ENCODE measurements around the gene HEG1. TPM values are rescaled to one million over a fixed set of nuclear protein-coding genes. Genes with fewer than 3 reads are reported as not detected.

Gene HEG1
- total and polyA plus RNA-seq, 2 of the 4 experiments (the other 2 are of a cell fraction): 25.6 to 43.4 TPM

DNA sequence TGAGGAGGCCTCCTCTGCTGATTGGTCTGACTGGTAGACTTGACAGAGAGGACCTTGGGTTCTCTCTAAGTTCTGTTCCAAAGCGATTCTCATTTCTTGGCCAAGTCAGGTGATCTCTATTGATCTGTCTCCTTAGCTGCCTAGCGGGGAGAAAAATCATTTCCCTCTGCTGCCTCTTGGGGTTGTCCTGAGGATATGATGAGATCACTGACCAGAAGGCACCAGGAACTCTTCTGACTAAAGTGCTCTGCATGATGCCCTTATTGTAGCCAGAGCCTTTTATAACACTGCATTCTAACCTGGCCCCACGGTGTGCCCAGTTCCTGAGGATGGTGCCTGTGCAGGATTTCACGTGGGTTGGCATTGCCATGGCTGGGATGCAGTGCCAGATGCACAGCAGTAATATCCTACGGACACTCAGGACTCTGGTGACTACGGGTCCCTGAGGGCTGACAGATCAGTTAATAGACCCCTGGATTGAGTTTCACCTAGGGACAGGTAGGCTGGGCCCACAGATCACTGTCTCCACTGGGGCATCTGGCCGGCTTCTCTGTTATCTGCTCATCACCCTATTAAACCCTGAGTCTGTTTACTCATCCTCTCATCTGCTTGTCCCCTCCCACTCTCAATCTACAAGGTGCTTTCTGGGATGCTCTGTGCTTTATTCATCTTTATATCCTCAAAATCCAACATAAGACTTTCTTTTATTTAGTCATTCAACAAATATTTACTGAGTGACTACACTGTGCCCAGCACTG is 3.9 kb upstream of the HEG1 start:
- ChIA-PET POLR2A (ENCODE audit: unreplicated experiment) (interaction anchor here (0.6 kb wide), 1 partner anchor 342 kb away, joined by 11 read pairs; no protein-coding TSS in a partner anchor), CTCF (no interaction called here)
- 0 out of 2 replicates have a peak overlapping the region, but pooled peaks have one; percentile 6 for H3K18ac ChIP-seq (ENCODE audit: low read depth, low read length)
- H3K23ac ChIP-seq (ENCODE audit: low read depth, low read length): no peak overlapping the region
- no peak overlapping the region for H3K9ac ChIP-seq (ENCODE audit: low read depth, low read length)
- no peak overlapping the region for H2BK5ac ChIP-seq (ENCODE audit: low read depth, low read length, poor library complexity, severe bottlenecking)
- H3K9me3 ChIP-seq (ENCODE audit: control insufficient read depth, insufficient read depth, low read length): no peaks in the 10 kb centered on the region
- peak overlapping the region; percentile 53; the same call in 1 of the 2 replicates for H3K14ac ChIP-seq (replicated peaks; ENCODE audit: low read depth, low read length)
- peaks cover 34% of the 10 kb centered on the region for H3K4me1 ChIP-seq (ENCODE audit: control insufficient read depth, insufficient read depth, low read length)
- no peaks in the 10 kb centered on the region for H3K27me3 ChIP-seq (ENCODE audit: control insufficient read depth, insufficient read depth, low read length)
- no peak overlapping the region for H2AK9ac ChIP-seq (replicated peaks; ENCODE audit: low read depth, low read length, poor library complexity)
- peak overlapping the region; percentile 55; the same call in 2 of the 3 replicates for H2BK15ac ChIP-seq (ENCODE audit: low read depth, low read length)
- no peak overlapping the region for H4K8ac ChIP-seq (ENCODE audit: low read depth in 2 of 2, low read length in 2 of 2)
- peaks cover 3% of the 10 kb centered on the region; the same call in 1 of the 2 replicates for H4K20me1 ChIP-seq (ENCODE audit: insufficient read depth, low read length)
- no peak overlapping the region for H2AFZ ChIP-seq (replicated peaks; ENCODE audit: low read length, poor library complexity)
- no peak overlapping the region for H3K56ac ChIP-seq (ENCODE audit: extremely low read depth, insufficient read depth, low read length)
- BruUV-seq (replicated peaks): no TSS peak
- peak overlapping the region; percentile 91; the same call in 1 of the 2 replicates for H2AK5ac ChIP-seq (ENCODE audit: low read depth, low read length)
- H3K4ac ChIP-seq (ENCODE audit: low read depth, low read length): peak overlapping the region; percentile 80
- H3K36me3 ChIP-seq (ENCODE audit: control insufficient read depth, insufficient read depth, low read length): no peaks in the 10 kb centered on the region
- H3K27ac ChIP-seq (ENCODE audit: insufficient read depth, low read length): no peak overlapping the region
- H2BK120ac ChIP-seq (ENCODE audit: low read depth, low read length): peak overlapping the region; percentile 40
- WGBS, 2 experiments (ENCODE audit: extremely low coverage in 2 of 2, insufficient read length in 1 of 2): 44% methylated on average over 3 of the region's 7 CpGs; no CpG with 5 or more reads in 1 of the 2 experiments
- no peak overlapping the region for H4K5ac ChIP-seq (ENCODE audit: low read depth, low read length)
- dilution Hi-C loops (cut with HindIII; ENCODE audit: low sequenced_read_pairs, unreplicated experiment): no loop called here
- peaks cover 28% of the 10 kb centered on the region for H3K9me1 ChIP-seq (ENCODE audit: insufficient read depth, low read length)
- peak overlapping the region; percentile 71 for H4K91ac ChIP-seq (ENCODE audit: insufficient read depth, low read depth, low read length)
- H2BK20ac ChIP-seq (ENCODE audit: low read depth, low read length): peak overlapping the region; percentile 70
- intact Hi-C loops (cut with micrococcal nuclease): no loop called here
- TF ChIP-seq RFX5 (IDR thresholded peaks at IDR 0.05; ENCODE audit: low read depth, low read length) (no peak), RCOR1 (IDR thresholded peaks at IDR 0.05; ENCODE audit: insufficient replicate concordance, low read length) (no peak), MAZ (IDR thresholded peaks at IDR 0.05; ENCODE audit: borderline replicate concordance, low read depth, low read length) (no peak), BHLHE40 (IDR thresholded peaks at IDR 0.05; ENCODE audit: low read depth, low read length) (no peak), MAFK (IDR thresholded peaks at IDR 0.05; ENCODE audit: low read depth, low read length) (no peak), NFE2L2 (IDR thresholded peaks at IDR 0.05; ENCODE audit: low read depth, low read length) (no peak), CHD1 (IDR thresholded peaks at IDR 0.05; ENCODE audit: low read depth, low read length) (no peak), RAD21 (IDR thresholded peaks at IDR 0.05; ENCODE audit: low read length) (no peak), FOS (IDR thresholded peaks at IDR 0.05; ENCODE audit: low read depth, low read length) (no peak), POLR2A (IDR thresholded peaks at IDR 0.05; ENCODE audit: low read depth, low read length) (no peak), SMC3 (IDR thresholded peaks at IDR 0.05; ENCODE audit: low read depth, low read length) (no peak), CEBPB (IDR thresholded peaks at IDR 0.05; ENCODE audit: low read depth, low read length) (no peak)
- TF ChIP-seq, protein P1, sequence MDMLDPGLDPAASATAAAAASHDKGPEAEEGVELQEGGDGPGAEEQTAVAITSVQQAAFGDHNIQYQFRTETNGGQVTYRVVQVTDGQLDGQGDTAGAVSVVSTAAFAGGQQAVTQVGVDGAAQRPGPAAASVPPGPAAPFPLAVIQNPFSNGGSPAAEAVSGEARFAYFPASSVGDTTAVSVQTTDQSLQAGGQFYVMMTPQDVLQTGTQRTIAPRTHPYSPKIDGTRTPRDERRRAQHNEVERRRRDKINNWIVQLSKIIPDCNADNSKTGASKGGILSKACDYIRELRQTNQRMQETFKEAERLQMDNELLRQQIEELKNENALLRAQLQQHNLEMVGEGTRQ (IDR thresholded peaks at IDR 0.05; ENCODE audit: low read depth, low read length): no peak
- TF ChIP-seq, protein P2, sequence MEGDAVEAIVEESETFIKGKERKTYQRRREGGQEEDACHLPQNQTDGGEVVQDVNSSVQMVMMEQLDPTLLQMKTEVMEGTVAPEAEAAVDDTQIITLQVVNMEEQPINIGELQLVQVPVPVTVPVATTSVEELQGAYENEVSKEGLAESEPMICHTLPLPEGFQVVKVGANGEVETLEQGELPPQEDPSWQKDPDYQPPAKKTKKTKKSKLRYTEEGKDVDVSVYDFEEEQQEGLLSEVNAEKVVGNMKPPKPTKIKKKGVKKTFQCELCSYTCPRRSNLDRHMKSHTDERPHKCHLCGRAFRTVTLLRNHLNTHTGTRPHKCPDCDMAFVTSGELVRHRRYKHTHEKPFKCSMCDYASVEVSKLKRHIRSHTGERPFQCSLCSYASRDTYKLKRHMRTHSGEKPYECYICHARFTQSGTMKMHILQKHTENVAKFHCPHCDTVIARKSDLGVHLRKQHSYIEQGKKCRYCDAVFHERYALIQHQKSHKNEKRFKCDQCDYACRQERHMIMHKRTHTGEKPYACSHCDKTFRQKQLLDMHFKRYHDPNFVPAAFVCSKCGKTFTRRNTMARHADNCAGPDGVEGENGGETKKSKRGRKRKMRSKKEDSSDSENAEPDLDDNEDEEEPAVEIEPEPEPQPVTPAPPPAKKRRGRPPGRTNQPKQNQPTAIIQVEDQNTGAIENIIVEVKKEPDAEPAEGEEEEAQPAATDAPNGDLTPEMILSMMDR (conservative IDR thresholded peaks at IDR 0.05; ENCODE audit: low read depth, low read length): no peak
- TF ChIP-seq, protein P3, sequence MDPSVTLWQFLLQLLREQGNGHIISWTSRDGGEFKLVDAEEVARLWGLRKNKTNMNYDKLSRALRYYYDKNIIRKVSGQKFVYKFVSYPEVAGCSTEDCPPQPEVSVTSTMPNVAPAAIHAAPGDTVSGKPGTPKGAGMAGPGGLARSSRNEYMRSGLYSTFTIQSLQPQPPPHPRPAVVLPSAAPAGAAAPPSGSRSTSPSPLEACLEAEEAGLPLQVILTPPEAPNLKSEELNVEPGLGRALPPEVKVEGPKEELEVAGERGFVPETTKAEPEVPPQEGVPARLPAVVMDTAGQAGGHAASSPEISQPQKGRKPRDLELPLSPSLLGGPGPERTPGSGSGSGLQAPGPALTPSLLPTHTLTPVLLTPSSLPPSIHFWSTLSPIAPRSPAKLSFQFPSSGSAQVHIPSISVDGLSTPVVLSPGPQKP (IDR thresholded peaks at IDR 0.05; ENCODE audit: borderline replicate concordance, low read depth, low read length): no peak
- H3K79me1 ChIP-seq (ENCODE audit: low read depth in 1 of 2, low read length in 2 of 2): peaks cover 3 to 15% of the 10 kb centered on the region in 2 experiments; a peak in 3 of 4 replicates
- H3K4me2 ChIP-seq (ENCODE audit: low read depth, low read length): no peak overlapping the region
- H3K4me3 ChIP-seq (ENCODE audit: insufficient read depth, low read depth, low read length): no peak overlapping the region
- DNase-seq (peak; percentile 37), ATAC-seq (ENCODE audit: low read depth) (no peak)
- in situ Hi-C loops (cut with MboI; ENCODE audit: low sequenced_read_pairs): no loop called here
